K562 (cell line): ENCODE results near the gene FAM193A. TPM values are rescaled to one million over a fixed set of nuclear protein-coding genes. Genes with fewer than 3 reads are reported as not detected.

Source experiments
- BDP1 ChIP-seq: IDR thresholded peaks from 3 replicates; pipeline ENCODE4 v1.6.1; 2011; ENCODE audit not compliant: insufficient read length, insufficient read depth
- CEBPG ChIP-seq, 3 experiments: fragments of 200-800 bp in 1 of 3; sonication (Bioruptor generic) in 1 of 3; sonication (generic) in 1 of 3; formaldehyde crosslinking in 1 of 3; IDR thresholded peaks in 2 of 3; conservative IDR thresholded peaks in 1 of 3; 2 replicates each; pipeline versions ENCODE4 v1.6.1 to v1.8.0; 2016 to 2022; ENCODE audit warnings: missing compliant biosample characterization in 2 of 3, missing genetic modification characterization in 2 of 3, mild to moderate bottlenecking in 1 of 3, missing genetic modification reagents in 1 of 3
- EHMT2 ChIP-seq: fragments of 450-650 bp; IDR thresholded peaks from 2 replicates; pipeline ENCODE4 v1.6.1; 2018; ENCODE audit warnings: antibody characterized with exemption
- ELF4 ChIP-seq: fragments of 450-650 bp; formaldehyde crosslinking; IDR thresholded peaks from 2 replicates; pipeline ENCODE4 v1.4.0; 2022; ENCODE audit warnings: missing genetic modification characterization
- HDAC1 ChIP-seq, 2 experiments: fragments of 450-650 bp; IDR thresholded peaks; 2 replicates each; pipeline ENCODE4 v1.6.1; 2016 to 2017; ENCODE audit warnings: inconsistent platforms in 1 of 2, mild to moderate bottlenecking in 1 of 2, moderate library complexity in 1 of 2
- HDAC2 ChIP-seq: fragments of 450-650 bp; IDR thresholded peaks from 2 replicates; pipeline ENCODE4 v1.6.1; 2016; ENCODE audit warnings: mild to moderate bottlenecking
- HLTF ChIP-seq: fragments of 450-650 bp; IDR thresholded peaks from 2 replicates; pipeline ENCODE4 v1.6.1; 2016
- MCM2 ChIP-seq: fragments of 450-650 bp; IDR thresholded peaks from 2 replicates; pipeline ENCODE4 v1.6.1; 2017; ENCODE audit warnings: low read depth, mild to moderate bottlenecking
- PCBP2 ChIP-seq: fragments of 200-400 bp; formaldehyde crosslinking; IDR thresholded peaks from 2 replicates; pipeline ENCODE4 v1.6.1; 2018; ENCODE audit warnings: low read length, low read depth, mild to moderate bottlenecking, moderate library complexity; ENCODE audit not compliant: poor library complexity, severe bottlenecking
- POLR3A ChIP-seq: IDR thresholded peaks from 2 replicates; pipeline ENCODE4 v1.6.1; 2011; ENCODE audit warnings: borderline replicate concordance, mild to moderate bottlenecking, moderate library complexity; ENCODE audit not compliant: insufficient read length, insufficient read depth; ENCODE audit errors: extremely low read depth
- polyA plus RNA-seq, 8 experiments: library from polyadenylated mRNA; depleted of rRNA in 4 of 8; stranded (reverse) in 5 of 8; unstranded in 3 of 8; fragments of >200 nt; fragmentation: Nextera tagmentation in 2 of 8; fragmentation: Illumina TruSeq in 1 of 8; extraction: Ambion mirVana in 2 of 8; extraction: Trizol in 1 of 8; gene quantifications; 2 replicates each; pipeline versions ENCODE4 v1.2.1 to v1.2.3, GENCODE V29; 2011 to 2014; ENCODE audit warnings: inconsistent platforms in 1 of 8, missing spikeins in 1 of 8
- total RNA-seq, 7 experiments: library from RNA; depleted of rRNA in 6 of 7; stranded (reverse); fragments of >200 nt in 6 of 7; fragmentation: Illumina TruSeq in 2 of 7; extraction: Trizol in 2 of 7; gene quantifications; 2 replicates each; pipeline versions ENCODE4 v1.2.1 to v1.2.3, GENCODE V29; 2011 to 2021; ENCODE audit warnings: low replicate concordance in 1 of 7
- TF ChIP-seq, protein P1 (sequence below): sonication (generic); formaldehyde crosslinking; IDR thresholded peaks from 2 replicates; pipeline ENCODE4 v1.8.1; 2023; ENCODE audit warnings: mild to moderate bottlenecking, missing genetic modification reagents
- TF ChIP-seq, protein P2 (sequence below): sonication (generic); formaldehyde crosslinking; IDR thresholded peaks from 2 replicates; pipeline ENCODE4 v1.8.1; 2022; ENCODE audit warnings: missing genetic modification reagents
- TF ChIP-seq, protein P3 (sequence below): fragments of 250-450 bp; sonication (Bioruptor Pico); IDR thresholded peaks from 2 replicates; pipeline ENCODE4 v1.8.0; 2021; ENCODE audit warnings: borderline replicate concordance, mild to moderate bottlenecking, moderate library complexity; ENCODE audit not compliant: poor library complexity, severe bottlenecking
- TF ChIP-seq, protein P4 (sequence below): sonication (generic); formaldehyde crosslinking; IDR thresholded peaks from 2 replicates; pipeline ENCODE4 v1.8.1; 2023; ENCODE audit warnings: missing genetic modification reagents, mild to moderate bottlenecking, borderline replicate concordance
- TF ChIP-seq, protein P5 (sequence below): IDR thresholded peaks from 3 replicates; pipeline ENCODE4 v1.6.1; 2011; ENCODE audit warnings: borderline replicate concordance, mild to moderate bottlenecking; ENCODE audit not compliant: insufficient read length, insufficient read depth

FAM193A gene
- total and polyA plus RNA-seq, 9 of the 15 experiments (the other 6 are each of a cell fraction or from before 2014, with no cell fraction given): 0.46 to 24.6 (median 9.6) TPM

DNA sequence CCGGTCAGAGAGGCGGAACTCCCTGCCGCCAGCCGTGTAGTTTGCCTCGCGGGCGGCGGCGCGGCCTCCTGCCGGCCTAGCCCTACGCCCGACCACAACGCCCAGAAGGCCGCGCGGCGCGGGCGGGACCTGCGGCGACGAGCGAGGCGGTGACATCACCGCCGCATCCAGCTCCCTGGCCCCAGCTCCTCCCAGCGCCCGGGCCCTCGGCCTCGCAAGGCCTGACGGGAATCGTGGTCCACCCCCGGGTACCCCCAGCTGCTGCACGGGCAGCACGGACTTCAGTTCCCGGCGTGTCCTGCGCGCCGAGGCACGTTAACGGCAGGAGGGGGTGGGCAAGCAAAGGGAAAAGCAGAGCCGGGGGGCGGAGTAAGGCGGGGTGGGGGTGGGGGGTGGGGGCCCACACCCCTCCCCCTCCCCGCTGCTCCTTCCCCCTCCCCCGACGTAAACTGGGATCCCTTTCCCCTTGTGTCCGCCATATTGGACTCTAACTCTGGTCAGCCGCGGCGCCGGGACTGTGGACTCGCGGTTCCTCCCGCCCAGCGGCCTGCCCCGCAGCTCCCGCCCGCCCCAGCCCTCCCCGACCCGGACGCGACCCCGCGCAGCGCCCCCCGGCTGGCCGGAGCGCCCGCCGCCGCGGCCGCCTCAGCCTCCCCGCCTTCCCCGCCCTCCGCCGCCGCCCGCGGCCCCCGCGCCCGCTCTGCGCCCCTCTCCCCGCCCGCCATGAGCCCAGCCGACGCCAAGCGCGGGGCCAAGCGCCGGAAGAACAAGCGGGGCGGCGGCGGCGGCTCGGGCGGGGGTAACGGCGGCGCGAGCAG, at the start of gene FAM193A (continued):
- TF ChIP-seq, protein P1, sequence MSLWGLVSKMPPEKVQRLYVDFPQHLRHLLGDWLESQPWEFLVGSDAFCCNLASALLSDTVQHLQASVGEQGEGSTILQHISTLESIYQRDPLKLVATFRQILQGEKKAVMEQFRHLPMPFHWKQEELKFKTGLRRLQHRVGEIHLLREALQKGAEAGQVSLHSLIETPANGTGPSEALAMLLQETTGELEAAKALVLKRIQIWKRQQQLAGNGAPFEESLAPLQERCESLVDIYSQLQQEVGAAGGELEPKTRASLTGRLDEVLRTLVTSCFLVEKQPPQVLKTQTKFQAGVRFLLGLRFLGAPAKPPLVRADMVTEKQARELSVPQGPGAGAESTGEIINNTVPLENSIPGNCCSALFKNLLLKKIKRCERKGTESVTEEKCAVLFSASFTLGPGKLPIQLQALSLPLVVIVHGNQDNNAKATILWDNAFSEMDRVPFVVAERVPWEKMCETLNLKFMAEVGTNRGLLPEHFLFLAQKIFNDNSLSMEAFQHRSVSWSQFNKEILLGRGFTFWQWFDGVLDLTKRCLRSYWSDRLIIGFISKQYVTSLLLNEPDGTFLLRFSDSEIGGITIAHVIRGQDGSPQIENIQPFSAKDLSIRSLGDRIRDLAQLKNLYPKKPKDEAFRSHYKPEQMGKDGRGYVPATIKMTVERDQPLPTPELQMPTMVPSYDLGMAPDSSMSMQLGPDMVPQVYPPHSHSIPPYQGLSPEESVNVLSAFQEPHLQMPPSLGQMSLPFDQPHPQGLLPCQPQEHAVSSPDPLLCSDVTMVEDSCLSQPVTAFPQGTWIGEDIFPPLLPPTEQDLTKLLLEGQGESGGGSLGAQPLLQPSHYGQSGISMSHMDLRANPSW (CRISPR knock-in tag): no peak
- TF ChIP-seq PCBP2 (no peak), HDAC2 (no peak), BDP1 (no peak), HLTF (no peak), HDAC1 (IDR thresholded peaks at IDR 0.05) (no peak), EHMT2 (no peak), CEBPG (CRISPR knock-in tag; IDR thresholded peaks at IDR 0.05) (no peak), CEBPG (tag; conservative IDR thresholded peaks at IDR 0.05 in 1 of 2, IDR thresholded peaks at IDR 0.05 in 1 of 2) (no peak), MCM2 (no peak), POLR3A (no peak), ELF4 (CRISPR knock-in tag) (no peak)
- TF ChIP-seq, protein P2, sequence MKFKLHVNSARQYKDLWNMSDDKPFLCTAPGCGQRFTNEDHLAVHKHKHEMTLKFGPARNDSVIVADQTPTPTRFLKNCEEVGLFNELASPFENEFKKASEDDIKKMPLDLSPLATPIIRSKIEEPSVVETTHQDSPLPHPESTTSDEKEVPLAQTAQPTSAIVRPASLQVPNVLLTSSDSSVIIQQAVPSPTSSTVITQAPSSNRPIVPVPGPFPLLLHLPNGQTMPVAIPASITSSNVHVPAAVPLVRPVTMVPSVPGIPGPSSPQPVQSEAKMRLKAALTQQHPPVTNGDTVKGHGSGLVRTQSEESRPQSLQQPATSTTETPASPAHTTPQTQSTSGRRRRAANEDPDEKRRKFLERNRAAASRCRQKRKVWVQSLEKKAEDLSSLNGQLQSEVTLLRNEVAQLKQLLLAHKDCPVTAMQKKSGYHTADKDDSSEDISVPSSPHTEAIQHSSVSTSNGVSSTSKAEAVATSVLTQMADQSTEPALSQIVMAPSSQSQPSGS: peak; percentile 81; the same call in 1 of the 2 replicates
- TF ChIP-seq, protein P3, sequence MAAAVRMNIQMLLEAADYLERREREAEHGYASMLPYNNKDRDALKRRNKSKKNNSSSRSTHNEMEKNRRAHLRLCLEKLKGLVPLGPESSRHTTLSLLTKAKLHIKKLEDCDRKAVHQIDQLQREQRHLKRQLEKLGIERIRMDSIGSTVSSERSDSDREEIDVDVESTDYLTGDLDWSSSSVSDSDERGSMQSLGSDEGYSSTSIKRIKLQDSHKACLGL (CRISPR knock-in tag): no peak
- TF ChIP-seq, protein P4, sequence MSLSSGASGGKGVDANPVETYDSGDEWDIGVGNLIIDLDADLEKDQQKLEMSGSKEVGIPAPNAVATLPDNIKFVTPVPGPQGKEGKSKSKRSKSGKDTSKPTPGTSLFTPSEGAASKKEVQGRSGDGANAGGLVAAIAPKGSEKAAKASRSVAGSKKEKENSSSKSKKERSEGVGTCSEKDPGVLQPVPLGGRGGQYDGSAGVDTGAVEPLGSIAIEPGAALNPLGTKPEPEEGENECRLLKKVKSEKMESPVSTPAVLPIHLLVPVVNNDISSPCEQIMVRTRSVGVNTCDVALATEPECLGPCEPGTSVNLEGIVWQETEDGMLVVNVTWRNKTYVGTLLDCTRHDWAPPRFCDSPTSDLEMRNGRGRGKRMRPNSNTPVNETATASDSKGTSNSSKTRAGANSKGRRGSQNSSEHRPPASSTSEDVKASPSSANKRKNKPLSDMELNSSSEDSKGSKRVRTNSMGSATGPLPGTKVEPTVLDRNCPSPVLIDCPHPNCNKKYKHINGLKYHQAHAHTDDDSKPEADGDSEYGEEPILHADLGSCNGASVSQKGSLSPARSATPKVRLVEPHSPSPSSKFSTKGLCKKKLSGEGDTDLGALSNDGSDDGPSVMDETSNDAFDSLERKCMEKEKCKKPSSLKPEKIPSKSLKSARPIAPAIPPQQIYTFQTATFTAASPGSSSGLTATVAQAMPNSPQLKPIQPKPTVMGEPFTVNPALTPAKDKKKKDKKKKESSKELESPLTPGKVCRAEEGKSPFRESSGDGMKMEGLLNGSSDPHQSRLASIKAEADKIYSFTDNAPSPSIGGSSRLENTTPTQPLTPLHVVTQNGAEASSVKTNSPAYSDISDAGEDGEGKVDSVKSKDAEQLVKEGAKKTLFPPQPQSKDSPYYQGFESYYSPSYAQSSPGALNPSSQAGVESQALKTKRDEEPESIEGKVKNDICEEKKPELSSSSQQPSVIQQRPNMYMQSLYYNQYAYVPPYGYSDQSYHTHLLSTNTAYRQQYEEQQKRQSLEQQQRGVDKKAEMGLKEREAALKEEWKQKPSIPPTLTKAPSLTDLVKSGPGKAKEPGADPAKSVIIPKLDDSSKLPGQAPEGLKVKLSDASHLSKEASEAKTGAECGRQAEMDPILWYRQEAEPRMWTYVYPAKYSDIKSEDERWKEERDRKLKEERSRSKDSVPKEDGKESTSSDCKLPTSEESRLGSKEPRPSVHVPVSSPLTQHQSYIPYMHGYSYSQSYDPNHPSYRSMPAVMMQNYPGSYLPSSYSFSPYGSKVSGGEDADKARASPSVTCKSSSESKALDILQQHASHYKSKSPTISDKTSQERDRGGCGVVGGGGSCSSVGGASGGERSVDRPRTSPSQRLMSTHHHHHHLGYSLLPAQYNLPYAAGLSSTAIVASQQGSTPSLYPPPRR (CRISPR knock-in tag): no peak
- TF ChIP-seq, protein P5, sequence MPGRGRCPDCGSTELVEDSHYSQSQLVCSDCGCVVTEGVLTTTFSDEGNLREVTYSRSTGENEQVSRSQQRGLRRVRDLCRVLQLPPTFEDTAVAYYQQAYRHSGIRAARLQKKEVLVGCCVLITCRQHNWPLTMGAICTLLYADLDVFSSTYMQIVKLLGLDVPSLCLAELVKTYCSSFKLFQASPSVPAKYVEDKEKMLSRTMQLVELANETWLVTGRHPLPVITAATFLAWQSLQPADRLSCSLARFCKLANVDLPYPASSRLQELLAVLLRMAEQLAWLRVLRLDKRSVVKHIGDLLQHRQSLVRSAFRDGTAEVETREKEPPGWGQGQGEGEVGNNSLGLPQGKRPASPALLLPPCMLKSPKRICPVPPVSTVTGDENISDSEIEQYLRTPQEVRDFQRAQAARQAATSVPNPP: no peak
